Coronary artery (tissue), 2 donors: ENCODE results near the gene LUZP1.

Experiments used
- DNase-seq: peaks from one replicate; pipeline ENCODE4 v3.0.0-alpha.2; 2017; ENCODE audit warnings: low spot score
- H3K27ac ChIP-seq, 2 donors: fragments of 200-600 bp; sonication (generic); one replicate each; pipeline ENCODE4 v1.5.1; 2016 to 2019
- H3K4me3 ChIP-seq: fragments of 200-600 bp; sonication (generic); 2 replicates; pipeline ENCODE4 v1.5.1; 2016; ENCODE audit warnings: mild to moderate bottlenecking, moderate library complexity
- TF ChIP-seq, protein P1 (sequence below): fragments of 200-600 bp; sonication (generic); IDR thresholded peaks from one replicate; pipeline ENCODE4 v1.5.1; 2019; ENCODE audit warnings: antibody characterized with exemption

LUZP1 gene

DNA sequence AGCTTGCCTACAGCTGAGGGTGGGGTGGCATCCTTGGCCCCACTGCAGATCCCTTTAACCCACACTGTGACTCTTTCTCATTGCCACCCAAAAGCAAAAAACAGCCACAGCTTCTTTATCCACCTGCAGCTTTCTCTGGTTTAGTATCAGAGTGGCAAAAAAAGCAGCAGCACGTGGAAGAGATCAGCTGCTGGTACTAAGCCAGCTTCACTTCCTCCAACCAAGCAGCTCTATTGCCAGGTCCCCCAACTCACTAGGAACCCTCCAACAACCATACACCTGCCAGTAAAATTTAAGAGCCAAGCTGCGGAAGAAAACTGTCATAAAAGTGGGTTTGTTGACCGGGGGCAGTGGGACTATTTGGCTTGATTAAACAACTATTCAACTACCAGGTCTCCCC, 83.0 kb downstream of the LUZP1 start:
- TF ChIP-seq, protein P1, sequence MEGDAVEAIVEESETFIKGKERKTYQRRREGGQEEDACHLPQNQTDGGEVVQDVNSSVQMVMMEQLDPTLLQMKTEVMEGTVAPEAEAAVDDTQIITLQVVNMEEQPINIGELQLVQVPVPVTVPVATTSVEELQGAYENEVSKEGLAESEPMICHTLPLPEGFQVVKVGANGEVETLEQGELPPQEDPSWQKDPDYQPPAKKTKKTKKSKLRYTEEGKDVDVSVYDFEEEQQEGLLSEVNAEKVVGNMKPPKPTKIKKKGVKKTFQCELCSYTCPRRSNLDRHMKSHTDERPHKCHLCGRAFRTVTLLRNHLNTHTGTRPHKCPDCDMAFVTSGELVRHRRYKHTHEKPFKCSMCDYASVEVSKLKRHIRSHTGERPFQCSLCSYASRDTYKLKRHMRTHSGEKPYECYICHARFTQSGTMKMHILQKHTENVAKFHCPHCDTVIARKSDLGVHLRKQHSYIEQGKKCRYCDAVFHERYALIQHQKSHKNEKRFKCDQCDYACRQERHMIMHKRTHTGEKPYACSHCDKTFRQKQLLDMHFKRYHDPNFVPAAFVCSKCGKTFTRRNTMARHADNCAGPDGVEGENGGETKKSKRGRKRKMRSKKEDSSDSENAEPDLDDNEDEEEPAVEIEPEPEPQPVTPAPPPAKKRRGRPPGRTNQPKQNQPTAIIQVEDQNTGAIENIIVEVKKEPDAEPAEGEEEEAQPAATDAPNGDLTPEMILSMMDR = no peak
- no peak for DNase-seq

GRCh38 chr1:23084880-23085279, 83.8 kb downstream of the LUZP1 start:
- TF ChIP-seq, protein P1 = no peak
- H3K27ac ChIP-seq = no peak overlapping the region
- DNase-seq = no peak
- no peak overlapping the region for H3K4me3 ChIP-seq

More for the DNA sequence above, 83.0 kb downstream of the LUZP1 start:
- Histone ChIP-seq H3K4me3 (no peak overlapping the region), H3K27ac (no peak overlapping the region)

- no peak for DNase-seq
- Histone ChIP-seq H3K27ac (no peak overlapping the region), H3K4me3 (no peak overlapping the region)
- TF ChIP-seq, protein P1 = no peak
Observed at GRCh38 chr1:23083714-23084480, 84.8 kb downstream of the LUZP1 start.

- TF ChIP-seq, protein P1 = no peak
- Histone ChIP-seq H3K27ac (no peak overlapping the region), H3K4me3 (no peak overlapping the region)
- DNase-seq = no peak
Observed at GRCh38 chr1:23081376-23081775, 87.3 kb downstream of the LUZP1 start.

DNA sequence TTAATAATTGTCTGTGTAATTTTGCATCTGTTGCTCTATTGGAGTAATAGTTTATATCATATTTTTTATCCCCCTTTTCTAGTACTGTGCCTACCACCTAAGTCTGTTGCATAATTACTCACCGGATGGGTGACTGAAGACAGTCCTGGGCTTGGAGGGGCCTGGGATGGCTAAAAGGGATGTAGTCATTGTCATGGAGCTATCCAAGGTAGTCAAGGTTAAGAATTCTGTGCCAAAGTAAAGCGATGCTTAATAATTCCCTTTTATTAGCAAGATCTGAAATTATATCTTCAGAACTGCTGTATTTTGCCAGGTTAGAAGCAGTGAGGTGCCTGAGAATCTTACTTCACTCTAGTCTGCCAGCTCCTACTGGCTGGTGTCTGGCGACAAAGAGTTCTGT, 87.8 kb downstream of the LUZP1 start:
- no peak for DNase-seq
- Histone ChIP-seq H3K4me3 (no peak overlapping the region), H3K27ac (no peak overlapping the region)
- TF ChIP-seq, protein P1 = no peak

- Histone ChIP-seq H3K4me3 (no peak overlapping the region), H3K27ac (no peak overlapping the region)
- TF ChIP-seq, protein P1 = no peak
- no peak for DNase-seq
Observed at GRCh38 chr1:23079025-23079424, 89.6 kb downstream of the LUZP1 start.

- H3K4me3 ChIP-seq = no peak overlapping the region
- H3K27ac ChIP-seq = no peak overlapping the region
- TF ChIP-seq, protein P1 = no peak
- DNase-seq = no peak
Observed at GRCh38 chr1:23074012-23074411, 94.6 kb downstream of the LUZP1 start.
